Activated CD4-positive, CD25-positive, alpha-beta regulatory T cell (primary cell): Measurements from ENCODE around the gene TMEM208.
A peak's percentile ranks its signal among the peaks of the same experiment; 100 is the strongest.

Experiments
- DNase-seq, 4 experiments: peaks; one replicate each; lab custom pipeline; 2025; lab: John Stamatoyannopoulos, UW

TMEM208 gene

GRCh38 chr16:67237396-67238277 is 10.7 kb downstream of the TMEM208 start:
- DNase-seq = no peak

- no peak for DNase-seq
Measured at GRCh38 chr16:67238278-67238575, 11.3 kb downstream of the TMEM208 start.

GRCh38 chr16:67238806-67239470 is 12.0 kb downstream of the TMEM208 start:
- DNase-seq = no peak

- DNase-seq = no peak
Measured at GRCh38 chr16:67240506-67240905, 13.6 kb downstream of the TMEM208 start.

GRCh38 chr16:67241008-67241900 is 14.3 kb downstream of the TMEM208 start:
- DNase-seq = no peak

GRCh38 chr16:67242138-67242730 is 15.3 kb downstream of the TMEM208 start:
- DNase-seq = no peak

- no peak for DNase-seq
Measured at GRCh38 chr16:67243481-67243880, 16.6 kb downstream of the TMEM208 start.

- peak; percentile 37 to 45 (median 42) for DNase-seq
Measured at GRCh38 chr16:67244387-67245185, 17.7 kb downstream of the TMEM208 start.

- no peak for DNase-seq
Measured at GRCh38 chr16:67245186-67245585, 18.3 kb downstream of the TMEM208 start.

- no peak for DNase-seq
Measured at GRCh38 chr16:67245674-67246080, 18.7 kb downstream of the TMEM208 start.

GRCh38 chr16:67246081-67246755 is 19.3 kb downstream of the TMEM208 start:
- DNase-seq = peak in 3 of 4 experiments; percentile 23 to 38 (median 27)

- peak in 1 of 4 experiments; percentile 33 for DNase-seq
Measured at GRCh38 chr16:67246756-67247191, 19.8 kb downstream of the TMEM208 start.

GRCh38 chr16:67247192-67248072 is 20.5 kb downstream of the TMEM208 start, which contains the start of gene FHOD1:
Gene FHOD1, minus strand, starts transcription at chr16:67247481. Its CDS starts 71 bp downstream, at chr16:67247410.
- peak; percentile 86 to 98 (median 94) for DNase-seq

GRCh38 chr16:67248073-67248400 is 21.1 kb downstream of the TMEM208 start:
- no peak for DNase-seq

GRCh38 chr16:67248401-67249177 is 21.7 kb downstream of the TMEM208 start, which contains the start of gene SLC9A5:
Gene SLC9A5, plus strand, starts transcription at chr16:67248979. Its CDS starts 36 bp downstream, at chr16:67249015.
- no peak for DNase-seq

GRCh38 chr16:67249178-67250044 is 22.5 kb downstream of the TMEM208 start:
- no peak for DNase-seq

- no peak for DNase-seq
Measured at GRCh38 chr16:67250045-67250327, 23.1 kb downstream of the TMEM208 start.
